Omental fat pad (tissue), 4 donors: Measurements from ENCODE around the gene SDE2. TPM values are rescaled to one million over a fixed set of nuclear protein-coding genes. Genes with fewer than 3 reads are reported as not detected.

Experiments used
- ATAC-seq: fragments of 150-250 bp; one replicate; pipeline ENCODE4 v1.9.1; 2016; ENCODE audit warnings: mild to moderate bottlenecking, moderate library complexity; ENCODE audit not compliant: low FRiP score
- DNase-seq: peaks from one replicate; pipeline ENCODE4 v3.0.0-alpha.2; 2019; ENCODE audit warnings: low spot score
- total RNA-seq, 4 donors: library from RNA; depleted of rRNA; stranded (reverse); fragments of >200 nt; gene quantifications; one replicate each; pipeline ENCODE4 v1.1.0, GENCODE V29; 2016
- TF ChIP-seq, protein P1 (sequence below), 3 donors: fragments of 450-650 bp; IDR thresholded peaks; one replicate each; pipeline ENCODE4 v1.5.1; 2016 to 2017; ENCODE audit warnings: antibody characterized with exemption in 3 of 3, mild to moderate bottlenecking in 3 of 3, moderate library complexity in 2 of 3

Gene SDE2
- total RNA-seq, 4 donors from 2014 or later: 18.0 to 42.3 (median 21.5) TPM

DNA sequence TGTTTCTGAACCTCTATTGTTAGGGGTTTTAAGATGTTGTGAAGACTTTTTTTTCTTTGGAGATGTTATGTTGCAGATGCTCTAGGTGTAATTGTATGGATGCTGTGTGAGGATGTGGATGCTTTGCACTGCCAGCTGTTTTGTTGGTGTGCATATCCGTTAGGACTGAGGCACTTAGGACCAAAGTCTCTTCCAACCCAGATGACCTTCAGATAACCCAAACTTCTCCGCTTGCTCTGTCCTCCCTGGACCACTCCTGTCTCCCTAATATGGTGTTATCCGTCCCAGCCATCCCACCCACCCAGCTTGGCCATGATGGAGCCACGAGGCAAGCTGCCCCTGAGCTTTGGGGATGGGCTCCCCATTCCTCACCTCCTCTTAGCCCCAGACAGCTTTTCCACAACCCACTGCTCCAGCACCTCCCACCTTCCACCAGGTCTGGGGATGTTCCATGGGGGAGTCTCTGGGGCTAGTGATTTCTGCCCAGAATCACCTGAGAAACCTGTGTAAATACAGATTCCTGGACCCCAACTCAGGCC, 53.0 kb downstream of the SDE2 start:
- DNase-seq (no peak), ATAC-seq (no peak)
- TF ChIP-seq, protein P1, sequence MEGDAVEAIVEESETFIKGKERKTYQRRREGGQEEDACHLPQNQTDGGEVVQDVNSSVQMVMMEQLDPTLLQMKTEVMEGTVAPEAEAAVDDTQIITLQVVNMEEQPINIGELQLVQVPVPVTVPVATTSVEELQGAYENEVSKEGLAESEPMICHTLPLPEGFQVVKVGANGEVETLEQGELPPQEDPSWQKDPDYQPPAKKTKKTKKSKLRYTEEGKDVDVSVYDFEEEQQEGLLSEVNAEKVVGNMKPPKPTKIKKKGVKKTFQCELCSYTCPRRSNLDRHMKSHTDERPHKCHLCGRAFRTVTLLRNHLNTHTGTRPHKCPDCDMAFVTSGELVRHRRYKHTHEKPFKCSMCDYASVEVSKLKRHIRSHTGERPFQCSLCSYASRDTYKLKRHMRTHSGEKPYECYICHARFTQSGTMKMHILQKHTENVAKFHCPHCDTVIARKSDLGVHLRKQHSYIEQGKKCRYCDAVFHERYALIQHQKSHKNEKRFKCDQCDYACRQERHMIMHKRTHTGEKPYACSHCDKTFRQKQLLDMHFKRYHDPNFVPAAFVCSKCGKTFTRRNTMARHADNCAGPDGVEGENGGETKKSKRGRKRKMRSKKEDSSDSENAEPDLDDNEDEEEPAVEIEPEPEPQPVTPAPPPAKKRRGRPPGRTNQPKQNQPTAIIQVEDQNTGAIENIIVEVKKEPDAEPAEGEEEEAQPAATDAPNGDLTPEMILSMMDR (IDR thresholded peaks at IDR 0.05): no peak

DNA sequence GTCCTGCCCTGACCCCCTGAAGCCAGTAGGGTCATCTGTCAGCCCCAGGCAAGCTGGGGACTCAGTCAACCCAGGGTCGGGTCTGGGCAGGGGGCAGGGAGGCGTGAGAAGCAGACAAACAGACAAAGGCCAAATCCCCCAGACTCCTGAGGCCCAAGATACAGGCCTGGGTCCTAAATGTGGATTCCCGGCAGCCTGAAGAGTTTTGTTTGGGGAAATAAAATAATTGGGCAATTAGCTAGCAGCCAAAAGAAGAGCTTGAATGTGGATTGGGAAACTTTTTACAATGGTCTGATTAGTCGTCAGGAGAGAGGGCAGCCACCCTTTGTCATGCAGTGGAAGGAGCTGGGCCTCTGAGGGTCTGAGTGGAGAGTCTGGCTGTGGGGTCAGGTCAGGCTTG, 53.6 kb downstream of the SDE2 start:
- TF ChIP-seq, protein P1 (IDR thresholded peaks at IDR 0.05): no peak
- ATAC-seq (no peak), DNase-seq (no peak)

DNA sequence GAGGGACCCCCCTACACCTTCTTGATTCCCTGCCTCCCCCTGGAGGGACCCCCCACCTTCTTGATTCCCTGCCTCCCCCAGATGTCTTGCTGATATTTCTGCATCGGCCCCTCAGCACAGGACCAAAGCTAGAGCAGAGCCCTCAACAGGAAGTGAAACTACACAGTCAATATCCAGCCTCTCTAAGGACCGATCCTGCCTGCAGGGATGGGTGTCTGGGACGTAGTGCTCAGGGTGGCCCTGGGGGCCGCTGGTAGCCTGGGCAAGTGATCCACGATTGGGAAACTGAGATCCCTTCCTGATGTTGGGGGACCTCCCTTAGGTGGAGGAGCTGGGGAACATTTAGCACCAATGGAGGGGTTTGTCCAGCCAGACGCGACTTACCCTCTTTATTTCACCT, 54.2 kb downstream of the SDE2 start:
- DNase-seq: no peak
- TF ChIP-seq, protein P1 (IDR thresholded peaks at IDR 0.05): no peak
- ATAC-seq: no peak

DNA sequence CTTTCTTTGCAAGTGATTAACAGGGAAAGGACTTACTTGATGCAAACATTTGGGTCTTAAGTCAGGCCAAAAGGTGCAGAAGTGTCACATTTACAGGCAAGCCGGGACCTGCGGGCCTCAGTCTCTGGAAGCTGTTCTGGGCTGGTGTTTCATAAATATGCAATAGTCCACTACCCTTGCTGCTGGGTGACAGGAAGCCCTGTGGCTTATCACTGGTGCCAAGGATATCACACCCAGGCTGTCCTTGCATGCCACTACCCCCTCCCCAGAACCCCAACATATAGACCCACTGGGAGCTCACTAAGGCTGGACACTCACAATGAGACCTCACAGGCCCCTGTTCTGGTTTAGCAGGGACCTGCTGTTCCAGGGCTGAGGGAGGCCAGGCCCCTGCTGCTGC, 54.8 kb downstream of the SDE2 start:
- DNase-seq (no peak), ATAC-seq (no peak)

DNA sequence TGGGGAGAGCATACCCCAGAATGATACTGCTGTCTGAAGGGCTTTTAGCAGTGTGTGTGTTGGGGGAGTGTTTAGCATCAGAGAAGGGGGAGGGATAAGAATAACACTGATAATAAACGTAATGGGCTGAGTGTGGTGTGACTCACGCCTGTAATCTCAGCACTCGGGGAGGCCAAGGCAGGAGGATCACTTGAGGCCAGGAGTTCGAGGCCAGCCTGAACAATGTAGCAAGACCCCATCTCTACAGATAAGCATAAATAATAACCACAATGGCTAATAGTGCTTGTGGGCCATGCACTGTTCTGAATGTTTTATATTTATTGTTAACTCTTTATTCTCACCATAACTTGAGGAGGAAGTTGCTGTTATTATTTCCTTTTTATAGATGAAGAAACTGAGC, 55.6 kb downstream of the SDE2 start:
- DNase-seq: no peak
- ATAC-seq: no peak
- TF ChIP-seq, protein P1 (IDR thresholded peaks at IDR 0.05): no peak

More for the DNA sequence above, 54.8 kb downstream of the SDE2 start:
- TF ChIP-seq, protein P1 (IDR thresholded peaks at IDR 0.05): no peak

DNA sequence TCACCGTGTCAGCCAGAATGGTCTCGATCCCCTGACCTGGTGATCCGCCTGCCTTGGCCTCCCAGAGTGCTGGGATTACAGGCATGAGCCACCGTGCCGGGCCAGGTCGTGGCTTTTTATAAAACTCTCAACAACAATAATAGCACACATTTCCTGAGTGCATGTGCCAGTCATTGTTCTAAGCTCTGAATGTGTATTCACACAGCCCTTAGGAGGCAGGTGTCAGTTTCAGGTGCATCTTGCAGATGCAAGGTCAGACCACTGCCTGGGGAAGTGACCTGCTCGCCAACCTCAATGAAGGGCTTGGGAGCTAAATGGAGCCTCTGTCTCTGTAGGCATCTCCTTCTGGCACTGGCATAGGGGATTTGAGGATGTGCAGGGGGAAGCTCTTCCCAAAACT, 56.6 kb downstream of the SDE2 start:
- TF ChIP-seq, protein P1 (IDR thresholded peaks at IDR 0.05): no peak
- DNase-seq: no peak
- ATAC-seq: no peak

DNA sequence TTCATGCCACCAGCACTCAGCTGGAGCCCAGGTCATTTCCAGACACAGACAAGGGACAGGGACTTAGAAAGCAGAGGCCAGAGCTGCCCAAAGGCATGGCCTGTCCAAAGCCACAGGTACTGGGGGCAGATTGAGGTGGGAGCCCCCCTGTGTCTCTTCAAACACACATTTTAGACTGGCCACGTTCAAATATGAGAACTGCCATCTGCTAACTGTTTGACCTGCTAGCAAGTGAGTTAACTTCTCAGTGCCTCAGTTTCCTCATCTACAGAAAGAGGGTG, 57.3 kb downstream of the SDE2 start:
- no peak for ATAC-seq
- TF ChIP-seq, protein P1 (IDR thresholded peaks at IDR 0.05): no peak
- DNase-seq: no peak
